GM19238 (cell line): ENCODE measurements around the gene CRYAB.
"Not testable (repeated sequence)": the region's sequence is repeated elsewhere in the genome, so short reads cannot be mapped to it uniquely, and the experiment has no call there.

ENCODE experiments used
- DNase-seq: peaks from one replicate; pipeline ENCODE4 v3.0.0; 2011; ENCODE audit warnings: low spot score; ENCODE audit not compliant: insufficient read length

Gene CRYAB

GRCh38 chr11:111908639-111909305 lies 2.8 kb downstream of the CRYAB start:
- no peak for DNase-seq

- DNase-seq: no peak
Measured at GRCh38 chr11:111906680-111907079, 4.9 kb downstream of the CRYAB start.

GRCh38 chr11:111905411-111905810 lies 6.2 kb downstream of the CRYAB start:
- DNase-seq: no peak

- no peak for DNase-seq
Measured at GRCh38 chr11:111886844-111887243, 24.7 kb downstream of the CRYAB start.

DNA sequence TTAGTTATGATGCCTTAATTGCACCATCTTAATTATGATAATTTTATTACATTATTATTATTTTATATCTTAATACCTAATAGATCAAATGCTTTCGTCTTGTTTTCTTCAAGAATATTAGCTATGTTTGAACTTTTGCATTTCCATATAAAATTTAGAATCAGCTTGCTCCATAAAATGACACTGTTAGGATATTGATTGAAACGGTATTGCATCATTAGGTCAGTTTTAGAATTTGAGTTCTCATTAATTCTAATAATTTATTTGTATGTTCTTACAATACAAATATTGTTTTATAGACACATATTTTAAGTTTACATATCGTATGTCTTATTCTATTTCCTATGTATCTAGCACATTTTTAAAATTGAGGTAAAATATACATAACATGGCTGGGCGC lies 25.5 kb downstream of the CRYAB start:
- no peak for DNase-seq

DNA sequence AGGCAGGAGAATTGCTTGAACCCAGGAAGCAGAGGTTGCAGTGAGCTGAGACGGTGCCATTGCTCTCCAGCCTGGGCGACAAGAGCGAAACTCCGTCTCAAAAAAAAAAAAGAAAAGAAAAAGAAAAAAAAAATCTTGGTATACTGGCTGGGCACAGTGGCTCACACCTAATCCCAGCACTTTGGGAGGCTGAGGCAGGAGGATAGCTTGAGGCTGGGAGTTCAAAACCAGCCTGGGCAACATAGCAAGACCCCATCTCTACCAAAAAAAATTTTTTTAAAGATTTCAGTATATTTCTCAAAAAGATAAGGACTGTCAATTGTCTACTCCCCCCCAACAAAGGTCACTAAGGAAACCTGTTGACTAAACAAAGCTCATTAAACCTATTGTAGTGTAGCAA lies 26.5 kb downstream of the CRYAB start:
- DNase-seq: not testable (repeated sequence)

- DNase-seq: no peak
Measured at GRCh38 chr11:111882202-111882601, 29.4 kb downstream of the CRYAB start.

GRCh38 chr11:111879637-111879960 lies 32.0 kb downstream of the CRYAB start:
- no peak for DNase-seq

GRCh38 chr11:111878849-111879636 lies 32.5 kb downstream of the CRYAB start, which contains the start of the genes CFAP68 and FDXACB1:
TSS of gene CFAP68 (plus strand) at chr11:111879541. CDS start at chr11:111879561, 20 bp downstream.
TSS of gene FDXACB1 (minus strand) at chr11:111879165. CDS start at chr11:111879132, 33 bp downstream.
- peak; percentile 87 for DNase-seq

GRCh38 chr11:111878385-111878848 lies 33.2 kb downstream of the CRYAB start:
- no peak for DNase-seq

GRCh38 chr11:111871693-111872161 lies 39.8 kb downstream of the CRYAB start:
- DNase-seq: no peak

DNA sequence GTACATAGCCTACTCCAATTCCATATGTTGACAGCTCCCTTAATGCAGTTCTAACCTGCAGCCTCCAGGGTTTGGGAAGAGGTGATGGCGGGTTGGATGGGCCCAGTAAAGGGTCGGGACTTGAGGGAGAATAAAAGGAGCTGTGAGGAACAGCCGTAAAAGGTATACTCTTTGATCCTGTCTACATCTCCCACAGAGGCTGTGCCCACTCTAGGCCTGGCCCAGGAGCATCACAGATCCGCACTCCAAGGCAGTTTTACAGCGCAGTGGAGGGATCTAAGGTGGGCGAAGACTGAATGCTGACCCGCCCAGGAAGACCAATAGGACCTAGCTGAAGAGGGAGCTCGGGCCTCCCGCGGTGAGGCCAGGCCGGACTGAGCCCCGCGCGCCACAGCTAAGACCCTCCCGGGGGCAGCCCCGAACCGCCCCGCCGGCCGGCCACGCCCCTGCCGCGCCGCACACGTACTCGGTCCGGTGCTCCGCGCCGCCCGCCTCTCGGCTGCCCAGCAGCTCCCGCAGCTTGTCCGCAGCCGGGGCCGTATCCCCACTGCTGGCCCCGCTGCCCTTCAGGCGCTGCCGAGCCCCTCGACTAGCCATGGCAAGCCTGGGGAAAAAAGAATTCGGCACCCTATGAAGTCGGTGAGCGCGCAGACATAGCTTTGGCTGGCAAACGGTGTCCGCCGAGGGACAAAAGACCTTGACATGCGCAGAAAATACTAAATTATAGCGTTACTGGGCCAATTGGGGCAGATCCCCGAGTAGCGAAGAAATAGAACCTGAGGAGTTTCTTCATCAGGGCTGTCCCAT lies 40.5 kb downstream of the CRYAB start, which contains the start of gene ALG9:
Gene ALG9 (minus strand): TSS at position 696 of the 807 bp plus-strand sequence. CDS start 99 bp downstream, at position 597.
- DNase-seq: peak; percentile 72

DNA sequence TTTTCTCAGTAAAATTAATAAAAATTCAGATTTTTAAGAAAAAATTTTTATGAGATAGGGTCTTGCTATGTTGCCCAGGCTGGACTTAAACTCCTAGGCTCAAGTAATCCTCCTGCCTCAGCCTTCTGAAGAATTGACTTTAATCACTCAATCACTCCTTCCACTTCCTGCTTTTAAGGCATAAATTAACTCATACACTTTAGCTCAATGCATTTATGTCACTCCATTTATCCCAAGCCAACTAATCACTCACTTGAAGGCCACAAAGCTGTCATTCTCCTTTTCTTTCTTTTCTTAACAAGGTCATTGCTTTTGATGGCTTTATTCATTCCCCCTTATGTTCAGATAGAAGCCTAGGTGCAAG lies 41.1 kb downstream of the CRYAB start:
- DNase-seq: no peak

GRCh38 chr11:111870113-111870512 lies 41.5 kb downstream of the CRYAB start:
- no peak for DNase-seq

- no peak for DNase-seq
Measured at GRCh38 chr11:111860257-111860656, 51.3 kb downstream of the CRYAB start.
